HG03039 (cell line): Measurements from ENCODE around the gene MRPL44.

ENCODE experiments used
- ATAC-seq: cut with Tn5 transposase; IDR thresholded peaks from one replicate; pipeline ENCODE4 v1.9.1; 2021; ENCODE audit warnings: mild to moderate bottlenecking, moderate library complexity; ENCODE audit not compliant: unreplicated experiment

The MRPL44 gene

GRCh38 chr2:223969856-223970255, 12.6 kb downstream of the MRPL44 start:
- no peak for ATAC-seq

GRCh38 chr2:223970343-223971128, 13.3 kb downstream of the MRPL44 start:
- no peak for ATAC-seq

GRCh38 chr2:223971731-223972130, 14.5 kb downstream of the MRPL44 start:
- no peak for ATAC-seq

GRCh38 chr2:223972656-223973102, 15.4 kb downstream of the MRPL44 start:
- ATAC-seq, result no peak

GRCh38 chr2:223973606-223974005, 16.3 kb downstream of the MRPL44 start:
- no peak for ATAC-seq

GRCh38 chr2:223976635-223977226, 19.5 kb downstream of the MRPL44 start:
- no peak for ATAC-seq

- no peak for ATAC-seq
These were observed 21.2 kb downstream of the MRPL44 start for GRCh38 chr2:223978451-223978850.

- ATAC-seq, result no peak
These were observed 22.6 kb downstream of the MRPL44 start for GRCh38 chr2:223979730-223980396.

GRCh38 chr2:223980397-223980735, 23.1 kb downstream of the MRPL44 start:
- ATAC-seq, result no peak

- no peak for ATAC-seq
These were observed 23.5 kb downstream of the MRPL44 start for GRCh38 chr2:223980803-223981202.

GRCh38 chr2:223981241-223981640, 24.0 kb downstream of the MRPL44 start:
- no peak for ATAC-seq

GRCh38 chr2:223989206-223989855, 32.1 kb downstream of the MRPL44 start:
- no peak for ATAC-seq

GRCh38 chr2:223989856-223990232, 32.6 kb downstream of the MRPL44 start:
- no peak for ATAC-seq

- no peak for ATAC-seq
These were observed 34.3 kb downstream of the MRPL44 start for GRCh38 chr2:223991611-223992010.

- ATAC-seq, result peak; percentile 75
These were observed 36.5 kb downstream of the MRPL44 start for GRCh38 chr2:223993634-223994232.

- no peak for ATAC-seq
These were observed 37.4 kb downstream of the MRPL44 start for GRCh38 chr2:223994562-223995162.

- no peak for ATAC-seq
These were observed 38.3 kb downstream of the MRPL44 start for GRCh38 chr2:223995569-223995968.

GRCh38 chr2:223996391-223996790, 39.1 kb downstream of the MRPL44 start:
- ATAC-seq, result no peak

- no peak for ATAC-seq
These were observed 40.7 kb downstream of the MRPL44 start for GRCh38 chr2:223997938-223998337.

GRCh38 chr2:223998948-223999347, 41.7 kb downstream of the MRPL44 start:
- ATAC-seq, result no peak

- no peak for ATAC-seq
These were observed 42.6 kb downstream of the MRPL44 start for GRCh38 chr2:223999862-224000261.
